Ishikawa (cell line): ENCODE data around the gene IFNA6.

Source experiments
- CREB1 ChIP-seq: IDR thresholded peaks from 2 replicates; pipeline ENCODE4 v1.6.1; 2012; ENCODE audit warnings: low read depth
- EGR1 ChIP-seq: IDR thresholded peaks from 2 replicates; pipeline ENCODE4 v1.6.1; 2012
- EP300 ChIP-seq: IDR thresholded peaks from 2 replicates; pipeline ENCODE4 v1.6.1; 2012; ENCODE audit warnings: borderline replicate concordance
- FOXM1 ChIP-seq: IDR thresholded peaks from 2 replicates; pipeline ENCODE4 v1.6.1; 2012; ENCODE audit warnings: low read depth, borderline replicate concordance
- RAD21 ChIP-seq: IDR thresholded peaks from 2 replicates; pipeline ENCODE4 v1.6.1; 2012; ENCODE audit warnings: low read depth
- YY1 ChIP-seq: IDR thresholded peaks from 2 replicates; pipeline ENCODE4 v1.6.1; 2012; ENCODE audit warnings: low read depth
- TF ChIP-seq, protein P1 (sequence below): IDR thresholded peaks from 2 replicates; pipeline ENCODE4 v1.6.1; 2012; ENCODE audit warnings: low read depth, mild to moderate bottlenecking

DNA sequence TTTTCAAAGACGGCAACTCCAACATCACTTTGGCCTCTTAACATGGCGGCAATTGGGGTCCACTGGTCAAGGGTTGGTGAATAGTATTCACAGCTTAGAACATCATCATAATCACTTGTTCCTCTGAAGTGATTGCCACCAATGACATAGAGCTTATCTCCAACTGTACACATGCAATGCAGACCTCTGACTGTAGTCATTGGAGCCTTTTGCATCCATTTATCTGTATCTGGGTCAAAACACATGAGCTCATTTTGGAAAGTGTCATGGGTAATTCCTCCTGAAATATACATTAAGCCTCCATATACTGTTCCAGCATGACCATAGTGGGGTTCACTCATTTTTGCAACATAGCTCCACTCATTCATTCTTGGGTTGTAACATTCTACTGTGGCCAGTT lies 17.5 kb downstream of the IFNA6 start:
- TF ChIP-seq YY1 (no peak), FOXM1 (no peak), RAD21 (no peak), CREB1 (no peak), EGR1 (no peak), EP300 (no peak)
- TF ChIP-seq, protein P1, sequence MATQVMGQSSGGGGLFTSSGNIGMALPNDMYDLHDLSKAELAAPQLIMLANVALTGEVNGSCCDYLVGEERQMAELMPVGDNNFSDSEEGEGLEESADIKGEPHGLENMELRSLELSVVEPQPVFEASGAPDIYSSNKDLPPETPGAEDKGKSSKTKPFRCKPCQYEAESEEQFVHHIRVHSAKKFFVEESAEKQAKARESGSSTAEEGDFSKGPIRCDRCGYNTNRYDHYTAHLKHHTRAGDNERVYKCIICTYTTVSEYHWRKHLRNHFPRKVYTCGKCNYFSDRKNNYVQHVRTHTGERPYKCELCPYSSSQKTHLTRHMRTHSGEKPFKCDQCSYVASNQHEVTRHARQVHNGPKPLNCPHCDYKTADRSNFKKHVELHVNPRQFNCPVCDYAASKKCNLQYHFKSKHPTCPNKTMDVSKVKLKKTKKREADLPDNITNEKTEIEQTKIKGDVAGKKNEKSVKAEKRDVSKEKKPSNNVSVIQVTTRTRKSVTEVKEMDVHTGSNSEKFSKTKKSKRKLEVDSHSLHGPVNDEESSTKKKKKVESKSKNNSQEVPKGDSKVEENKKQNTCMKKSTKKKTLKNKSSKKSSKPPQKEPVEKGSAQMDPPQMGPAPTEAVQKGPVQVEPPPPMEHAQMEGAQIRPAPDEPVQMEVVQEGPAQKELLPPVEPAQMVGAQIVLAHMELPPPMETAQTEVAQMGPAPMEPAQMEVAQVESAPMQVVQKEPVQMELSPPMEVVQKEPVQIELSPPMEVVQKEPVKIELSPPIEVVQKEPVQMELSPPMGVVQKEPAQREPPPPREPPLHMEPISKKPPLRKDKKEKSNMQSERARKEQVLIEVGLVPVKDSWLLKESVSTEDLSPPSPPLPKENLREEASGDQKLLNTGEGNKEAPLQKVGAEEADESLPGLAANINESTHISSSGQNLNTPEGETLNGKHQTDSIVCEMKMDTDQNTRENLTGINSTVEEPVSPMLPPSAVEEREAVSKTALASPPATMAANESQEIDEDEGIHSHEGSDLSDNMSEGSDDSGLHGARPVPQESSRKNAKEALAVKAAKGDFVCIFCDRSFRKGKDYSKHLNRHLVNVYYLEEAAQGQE = no peak
